ENCODE results near the gene SLC6A15. TPM values are rescaled to one million over a fixed set of nuclear protein-coding genes. Genes with fewer than 3 reads are reported as not detected.

SLC6A15 gene
- total RNA-seq, 1 donor from 2014 or later: not detected

DNA sequence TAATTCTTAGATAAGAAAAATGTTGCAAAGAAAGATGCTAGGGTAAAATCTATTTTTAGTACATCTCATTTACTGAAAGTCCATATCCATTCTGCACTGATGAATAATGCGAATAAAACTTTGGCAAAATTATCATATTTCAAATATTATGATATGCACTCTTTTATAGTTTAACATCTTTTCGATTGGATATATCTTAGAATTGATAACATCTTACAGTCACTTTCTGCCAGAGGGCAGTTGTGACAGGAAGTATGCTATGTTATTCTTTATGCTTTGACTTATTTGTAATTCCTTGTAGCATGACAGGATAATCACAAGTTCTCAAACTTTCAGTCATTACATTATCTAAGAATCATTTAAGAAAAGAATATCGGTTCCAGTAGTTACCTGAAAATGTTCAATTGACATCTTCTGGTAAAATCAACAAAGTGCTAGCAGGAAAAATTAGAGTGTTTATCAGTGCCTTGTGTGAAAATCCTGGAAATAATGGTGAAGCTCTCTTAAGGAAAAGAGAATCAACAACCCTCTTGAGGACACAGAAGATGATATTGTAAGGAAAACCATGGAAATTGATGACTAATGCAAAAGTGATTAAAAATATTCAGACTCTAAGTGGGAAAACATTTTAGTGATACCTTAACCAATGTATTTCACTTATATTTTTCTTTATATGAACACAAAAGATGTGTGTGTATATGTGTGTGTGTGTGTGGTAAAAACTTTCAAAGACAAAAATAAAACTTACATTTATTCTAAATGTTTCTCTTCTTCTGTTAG lies 95.5 kb downstream of the SLC6A15 start:
- Mint-ChIP-seq H3K36me3 (ENCODE audit: low read depth) (no peaks in the 10 kb centered on the region), H3K27ac (no peak overlapping the region), H3K9me3 (no peaks in the 10 kb centered on the region), H3K27me3 (no peaks in the 10 kb centered on the region), H3K4me1 (no peaks in the 10 kb centered on the region), H3K4me3 (no peak overlapping the region)
- intact Hi-C loops (cut with micrococcal nuclease): no loop called here
- ChIA-PET CTCF (no interaction called here), POLR2A (no interaction called here)
- ATAC-seq (ENCODE audit: low read depth): no peak
- no peak for DNase-seq
- TF ChIP-seq, protein P1, sequence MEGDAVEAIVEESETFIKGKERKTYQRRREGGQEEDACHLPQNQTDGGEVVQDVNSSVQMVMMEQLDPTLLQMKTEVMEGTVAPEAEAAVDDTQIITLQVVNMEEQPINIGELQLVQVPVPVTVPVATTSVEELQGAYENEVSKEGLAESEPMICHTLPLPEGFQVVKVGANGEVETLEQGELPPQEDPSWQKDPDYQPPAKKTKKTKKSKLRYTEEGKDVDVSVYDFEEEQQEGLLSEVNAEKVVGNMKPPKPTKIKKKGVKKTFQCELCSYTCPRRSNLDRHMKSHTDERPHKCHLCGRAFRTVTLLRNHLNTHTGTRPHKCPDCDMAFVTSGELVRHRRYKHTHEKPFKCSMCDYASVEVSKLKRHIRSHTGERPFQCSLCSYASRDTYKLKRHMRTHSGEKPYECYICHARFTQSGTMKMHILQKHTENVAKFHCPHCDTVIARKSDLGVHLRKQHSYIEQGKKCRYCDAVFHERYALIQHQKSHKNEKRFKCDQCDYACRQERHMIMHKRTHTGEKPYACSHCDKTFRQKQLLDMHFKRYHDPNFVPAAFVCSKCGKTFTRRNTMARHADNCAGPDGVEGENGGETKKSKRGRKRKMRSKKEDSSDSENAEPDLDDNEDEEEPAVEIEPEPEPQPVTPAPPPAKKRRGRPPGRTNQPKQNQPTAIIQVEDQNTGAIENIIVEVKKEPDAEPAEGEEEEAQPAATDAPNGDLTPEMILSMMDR (IDR thresholded peaks at IDR 0.05): no peak

GRCh38 chr12:84814664-84815245 lies 97.8 kb downstream of the SLC6A15 start:
- Mint-ChIP-seq H3K4me3 (no peak overlapping the region), H3K27me3 (no peaks in the 10 kb centered on the region), H3K4me1 (no peaks in the 10 kb centered on the region), H3K27ac (no peak overlapping the region), H3K9me3 (no peaks in the 10 kb centered on the region), H3K36me3 (ENCODE audit: low read depth) (no peaks in the 10 kb centered on the region)
- DNase-seq (no peak), ATAC-seq (ENCODE audit: low read depth) (no peak)
- POLR2A ChIA-PET: no interaction called here
- CTCF ChIA-PET: no interaction called here
- TF ChIP-seq, protein P1 (IDR thresholded peaks at IDR 0.05): no peak
- intact Hi-C loops (cut with micrococcal nuclease): no loop called here

- TF ChIP-seq, protein P1 (IDR thresholded peaks at IDR 0.05): no peak
- ChIA-PET CTCF (no interaction called here), POLR2A (no interaction called here)
- H3K4me3 Mint-ChIP-seq: no peak overlapping the region
- H3K9me3 Mint-ChIP-seq: no peaks in the 10 kb centered on the region
- ATAC-seq (ENCODE audit: low read depth): no peak
- no peaks in the 10 kb centered on the region for H3K36me3 Mint-ChIP-seq (ENCODE audit: low read depth)
- H3K4me1 Mint-ChIP-seq: no peaks in the 10 kb centered on the region
- intact Hi-C loops (cut with micrococcal nuclease): no loop called here
- no peak for DNase-seq
- H3K27ac Mint-ChIP-seq: no peak overlapping the region
- no peaks in the 10 kb centered on the region for H3K27me3 Mint-ChIP-seq
Measured at GRCh38 chr12:84813780-84814663, 98.6 kb downstream of the SLC6A15 start.

GRCh38 chr12:84811291-84811690 lies 101.3 kb downstream of the SLC6A15 start:
- TF ChIP-seq, protein P1 (IDR thresholded peaks at IDR 0.05): no peak
- no peaks in the 10 kb centered on the region for H3K9me3 Mint-ChIP-seq
- ChIA-PET POLR2A (no interaction called here), CTCF (no interaction called here)
- DNase-seq: no peak
- no peaks in the 10 kb centered on the region for H3K4me1 Mint-ChIP-seq
- no peak overlapping the region for H3K27ac Mint-ChIP-seq
- H3K36me3 Mint-ChIP-seq (ENCODE audit: low read depth): no peaks in the 10 kb centered on the region
- H3K4me3 Mint-ChIP-seq: no peak overlapping the region
- H3K27me3 Mint-ChIP-seq: no peaks in the 10 kb centered on the region
- ATAC-seq (ENCODE audit: low read depth): no peak
- intact Hi-C loops (cut with micrococcal nuclease): no loop called here

DNA sequence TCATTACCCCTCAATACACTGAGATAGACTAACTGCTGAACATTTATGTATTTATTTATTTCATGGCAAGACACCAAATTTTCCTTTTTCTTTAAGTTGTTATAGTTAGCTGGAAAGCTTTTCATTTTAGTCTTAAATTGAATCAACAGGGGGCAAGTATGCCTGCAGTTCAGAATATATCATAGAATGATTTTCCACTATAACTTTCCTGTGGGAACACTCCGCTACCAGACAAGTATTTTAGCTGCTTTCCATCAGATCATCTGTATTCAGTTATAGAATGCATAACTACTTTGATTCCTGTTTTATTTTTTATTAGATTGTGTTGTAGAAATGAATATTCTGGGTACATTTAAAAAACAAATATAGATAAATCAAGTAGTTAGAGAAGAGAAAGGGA lies 102.0 kb downstream of the SLC6A15 start:
- intact Hi-C loops (cut with micrococcal nuclease): no loop called here
- no peak overlapping the region for H3K27ac Mint-ChIP-seq
- POLR2A ChIA-PET: no interaction called here
- no peaks in the 10 kb centered on the region for H3K27me3 Mint-ChIP-seq
- DNase-seq: no peak
- ATAC-seq (ENCODE audit: low read depth): no peak
- H3K4me3 Mint-ChIP-seq: no peak overlapping the region
- CTCF ChIA-PET: no interaction called here
- H3K9me3 Mint-ChIP-seq: no peaks in the 10 kb centered on the region
- no peaks in the 10 kb centered on the region for H3K36me3 Mint-ChIP-seq (ENCODE audit: low read depth)
- no peaks in the 10 kb centered on the region for H3K4me1 Mint-ChIP-seq
- TF ChIP-seq, protein P1 (IDR thresholded peaks at IDR 0.05): no peak

Data from activated B cell treated with CpG ODN at 0.5 μM for 24 hours (primary cell).